Panc1 (cell line): ENCODE results near the gene BICDL2. TPM values are rescaled to one million over a fixed set of nuclear protein-coding genes. Genes with fewer than 3 reads are reported as not detected.

Experiments used
- ATAC-seq: fragments of 200-7000 bp; cut with Tn5 transposase; 2 replicates; pipeline ENCODE4 v1.9.1; 2020; ENCODE audit warnings: mild to moderate bottlenecking, moderate library complexity
- BruUV-seq: library from RNA; stranded (reverse); fragments of 400-500 nt; replicated peaks from 2 replicates; lab custom pipeline; 2021; lab: Mats Ljungman, UMichigan
- CTCF ChIA-PET: fragments of 300-600 bp; sonication (Branson Sonifier 250); formaldehyde crosslinking; loops from one replicate; lab custom pipeline; 2022; ENCODE audit warnings: antibody characterized with exemption; lab: Charles Lee
- POLR2A ChIA-PET: fragments of 300-600 bp; sonication (Branson Sonifier 250); formaldehyde crosslinking; loops from one replicate; lab custom pipeline; 2022; ENCODE audit warnings: antibody characterized with exemption; lab: Charles Lee
- DNase-seq: peaks from one replicate; pipeline ENCODE4 v3.0.0-alpha.2; 2010; ENCODE audit warnings: low read depth, low spot score
- H3K27ac ChIP-seq: 2 replicates; pipeline ENCODE4 v1.5.1; 2011; ENCODE audit warnings: mild to moderate bottlenecking, low read length, inconsistent platforms
- H3K27me3 ChIP-seq: fragments of 200-500 bp; sonication (Bioruptor generic); 2 replicates; pipeline ENCODE4 v1.6.0; 2014; ENCODE audit warnings: low read length, inconsistent platforms; ENCODE audit not compliant: control insufficient read depth, insufficient read depth
- H3K36me3 ChIP-seq: fragments of 200-500 bp; sonication (Bioruptor generic); 2 replicates; pipeline ENCODE4 v1.5.1; 2014; ENCODE audit warnings: inconsistent platforms, mild to moderate bottlenecking, low read length, moderate library complexity; ENCODE audit not compliant: control insufficient read depth, insufficient read depth
- H3K4me1 ChIP-seq: 2 replicates; pipeline ENCODE4 v1.5.1; 2011; ENCODE audit warnings: inconsistent platforms, mild to moderate bottlenecking, low read length, moderate library complexity; ENCODE audit not compliant: control insufficient read depth, insufficient read depth
- H3K4me3 ChIP-seq, 2 experiments: 2 replicates each; pipeline ENCODE4 v1.5.1; 2011 to 2012; ENCODE audit warnings: low read depth in 2 of 2, low read length in 2 of 2, mild to moderate bottlenecking in 2 of 2, inconsistent platforms in 1 of 2, moderate library complexity in 1 of 2
- H3K9me3 ChIP-seq: fragments of 200-500 bp; sonication (Bioruptor generic); 2 replicates; pipeline ENCODE4 v1.5.1; 2014; ENCODE audit warnings: low read depth, mild to moderate bottlenecking, inconsistent platforms, low read length, moderate library complexity; ENCODE audit not compliant: control insufficient read depth, insufficient read depth
- CTCF ChIP-seq: fragments of 450-650 bp; IDR thresholded peaks from 2 replicates; pipeline ENCODE4 v1.5.1; 2017; ENCODE audit warnings: mild to moderate bottlenecking
- POLR2AphosphoS5 ChIP-seq: IDR thresholded peaks from 2 replicates; pipeline ENCODE4 v1.6.1; 2012; ENCODE audit warnings: mild to moderate bottlenecking, low read depth, low read length, moderate library complexity
- REST ChIP-seq, 2 experiments: IDR thresholded peaks; 2 replicates each; pipeline ENCODE4 v1.6.1; 2011 to 2012; ENCODE audit warnings: low read depth in 2 of 2, control low read depth in 1 of 2, low read length in 1 of 2, mild to moderate bottlenecking in 1 of 2, moderate library complexity in 1 of 2; ENCODE audit not compliant: insufficient read depth in 1 of 2
- SIN3A ChIP-seq: IDR thresholded peaks from 2 replicates; pipeline ENCODE4 v1.6.1; 2012; ENCODE audit warnings: low read depth, mild to moderate bottlenecking, low read length, moderate library complexity, borderline replicate concordance; ENCODE audit not compliant: insufficient read depth
- TCF7L2 ChIP-seq: IDR thresholded peaks from 2 replicates; pipeline ENCODE4 v1.6.1; 2011; ENCODE audit warnings: mild to moderate bottlenecking, low read depth, low read length, inconsistent platforms
- in situ Hi-C: cut with HindIII; loops from 2 replicates; pipeline ENCODE4 v1.10.0; 2016; ENCODE audit warnings: low sequenced_read_pairs, low pct_unique_long_range_greater_than_20kb
- intact Hi-C: fragments of 100-400 bp; cut with micrococcal nuclease; formaldehyde crosslinking; loops from one replicate; pipeline ENCODE4 v1.10.0; 2022; ENCODE audit not compliant: unreplicated experiment
- total RNA-seq: library from RNA; stranded (reverse); gene quantifications from one replicate; pipeline ENCODE4 v1.2.1, GENCODE V29; 2021; ENCODE audit not compliant: unreplicated experiment

The BICDL2 gene
- total RNA-seq, 1 experiment from 2014 or later = 0.21 TPM

- H3K27me3 ChIP-seq = no peaks in the 10 kb centered on the region
Observed at GRCh38 chr16:3047387-3047720, 10.6 kb upstream of the BICDL2 start.

GRCh38 chr16:3046641-3047386 lies 10.1 kb upstream of the BICDL2 start:
- H3K27me3 ChIP-seq = no peaks in the 10 kb centered on the region
- H3K36me3 ChIP-seq = no peaks in the 10 kb centered on the region
- TF ChIP-seq CTCF = no peak
- TF ChIP-seq POLR2AphosphoS5 = no peak
- no peak for TF ChIP-seq TCF7L2
- peak overlapping the region; percentile 51 to 59; a peak in 3 of 4 replicates for H3K4me3 ChIP-seq
- H3K4me1 ChIP-seq = no peaks in the 10 kb centered on the region
- no peaks in the 10 kb centered on the region for H3K9me3 ChIP-seq
- ATAC-seq (0 out of 2 replicates have a peak, but pooled peaks have one; percentile 20), DNase-seq (no peak)
- H3K27ac ChIP-seq = no peak overlapping the region
- no TSS peak for BruUV-seq
- POLR2A ChIA-PET = no interaction called here
- intact Hi-C loops = no loop called here
- CTCF ChIA-PET = interaction anchor here (1.3 to 1.4 kb wide), 2 partner anchors 12 to 15 kb away, joined by 4 to 6 read pairs; no protein-coding TSS in a partner anchor
- in situ Hi-C loops = no loop called here

More at GRCh38 chr16:3047387-3047720, 10.6 kb upstream of the BICDL2 start:
- Histone ChIP-seq H3K27ac (no peak overlapping the region), H3K4me1 (no peaks in the 10 kb centered on the region), H3K9me3 (no peaks in the 10 kb centered on the region), H3K36me3 (no peaks in the 10 kb centered on the region), H3K4me3 (no peak overlapping the region)
- intact Hi-C loops = no loop called here
- POLR2A ChIA-PET = no interaction called here
- no TSS peak for BruUV-seq
- CTCF ChIA-PET = interaction anchor here (1.3 to 1.4 kb wide), 2 partner anchors 11 to 15 kb away, joined by 4 to 6 read pairs; no protein-coding TSS in a partner anchor
- in situ Hi-C loops = no loop called here
- TF ChIP-seq TCF7L2 = no peak
- TF ChIP-seq CTCF = no peak
- no peak for TF ChIP-seq POLR2AphosphoS5
- no peak for TF ChIP-seq SIN3A
- TF ChIP-seq REST (IDR thresholded peaks at IDR 0.05; ENCODE audit: insufficient read depth in 1 of 2, low read depth in 2 of 2, low read length in 1 of 2) = no peak
- ATAC-seq (0 out of 2 replicates have a peak, but pooled peaks have one; percentile 7), DNase-seq (no peak)
